ENCODE data around the gene CLPTM1L.

GRCh38 chr5:1300581-1301083 is 44.3 kb downstream of the CLPTM1L start:
- TF ChIP-seq CTCF (IDR thresholded peaks at IDR 0.05) = no peak
- TF ChIP-seq EP300 (IDR thresholded peaks at IDR 0.05) = no peak

Data from suprapubic skin (tissue), 3 donors.